Keratinocyte (primary cell): ENCODE measurements around the gene NAT9. TPM values are rescaled to one million over a fixed set of nuclear protein-coding genes. Genes with fewer than 3 reads are reported as not detected.

Experiments
- DNase-seq: peaks from one replicate; pipeline ENCODE4 v3.0.0-alpha.2; 2011; ENCODE audit warnings: low read depth, missing footprints, low spot score
- FAIRE-seq: peaks from 2 replicates; lab custom pipeline; 2011; peaks lifted over from hg19 to GRCh38; lab: Jason Lieb, UNC
- H2AFZ ChIP-seq: 2 replicates; pipeline ENCODE4 v1.6.0; 2012; ENCODE audit warnings: low read length, control low read depth, inconsistent platforms; ENCODE audit not compliant: control insufficient read depth
- H3K27ac ChIP-seq: 2 replicates; pipeline ENCODE4 v1.5.1; 2011; ENCODE audit warnings: low read length; ENCODE audit not compliant: control insufficient read depth, insufficient read depth
- H3K27me3 ChIP-seq: 3 replicates; pipeline ENCODE4 v1.6.0; 2011; ENCODE audit warnings: low read length; ENCODE audit not compliant: control insufficient read depth, insufficient read depth; ENCODE audit errors: extremely low read depth
- H3K36me3 ChIP-seq, 2 experiments: 2 replicates in 1 of 2; 3 replicates in 1 of 2; pipeline ENCODE4 v1.5.1; 2011; ENCODE audit warnings: low read length in 2 of 2, mild to moderate bottlenecking in 1 of 2; ENCODE audit not compliant: control insufficient read depth in 2 of 2, insufficient read depth in 2 of 2; ENCODE audit errors: extremely low read depth in 1 of 2
- H3K4me1 ChIP-seq: 3 replicates; pipeline ENCODE4 v1.5.1; 2011; ENCODE audit warnings: low read length; ENCODE audit not compliant: control insufficient read depth, insufficient read depth; ENCODE audit errors: extremely low read depth
- H3K4me2 ChIP-seq: 3 replicates; pipeline ENCODE4 v1.6.0; 2011; ENCODE audit warnings: low read depth, low read length; ENCODE audit not compliant: control insufficient read depth, insufficient read depth; ENCODE audit errors: extremely low read depth
- H3K4me3 ChIP-seq, 3 experiments: fragments of 200-600 bp in 1 of 3; sonication (generic) in 1 of 3; 2 replicates in 2 of 3; 3 replicates in 1 of 3; pipeline ENCODE4 v1.5.1; 2011 to 2016; ENCODE audit warnings: low read length in 3 of 3, mild to moderate bottlenecking in 3 of 3, control low read depth in 2 of 3, inconsistent platforms in 1 of 3, low read depth in 1 of 3, mixed read lengths in 1 of 3, mixed run types in 1 of 3, moderate library complexity in 1 of 3; ENCODE audit not compliant: control insufficient read depth in 2 of 3, insufficient read depth in 2 of 3; ENCODE audit errors: extremely low read depth in 1 of 3
- H3K79me2 ChIP-seq: 2 replicates; pipeline ENCODE4 v1.6.0; 2012; ENCODE audit warnings: low read length; ENCODE audit not compliant: control insufficient read depth, insufficient read depth
- H3K9ac ChIP-seq: 3 replicates; pipeline ENCODE4 v1.6.0; 2011; ENCODE audit warnings: low read length; ENCODE audit not compliant: control insufficient read depth, insufficient read depth; ENCODE audit errors: extremely low read depth
- H3K9me1 ChIP-seq: 3 replicates; pipeline ENCODE4 v1.6.0; 2011; ENCODE audit warnings: low read length; ENCODE audit not compliant: control insufficient read depth, insufficient read depth; ENCODE audit errors: extremely low read depth
- H3K9me3 ChIP-seq: 2 replicates; pipeline ENCODE4 v1.5.1; 2012; ENCODE audit warnings: low read depth, low read length; ENCODE audit not compliant: control insufficient read depth
- H4K20me1 ChIP-seq: 3 replicates; pipeline ENCODE4 v1.6.0; 2011; ENCODE audit warnings: low read length; ENCODE audit not compliant: control insufficient read depth, insufficient read depth; ENCODE audit errors: extremely low read depth
- CTCF ChIP-seq, 3 experiments: IDR thresholded peaks in 1 of 3; conservative IDR thresholded peaks in 1 of 3; optimal IDR thresholded peaks in 1 of 3; 2 replicates in 2 of 3; 3 replicates in 1 of 3; pipeline versions ENCODE3 to v1.5.1; 2011; ENCODE audit warnings: low read length in 3 of 3, mild to moderate bottlenecking in 3 of 3, moderate library complexity in 2 of 3, control low read depth in 1 of 3, inconsistent platforms in 1 of 3; ENCODE audit not compliant: insufficient read depth in 2 of 3; ENCODE audit errors: extremely low read depth in 1 of 3
- EZH2 ChIP-seq: IDR thresholded peaks from one replicate; pipeline ENCODE4 v1.6.1; 2012; ENCODE audit warnings: inconsistent platforms, mild to moderate bottlenecking, low read length, moderate library complexity
- dilution Hi-C: fragments of 300-500 bp; cut with MboI; formaldehyde crosslinking; loops from one replicate; pipeline ENCODE4 v1.7.0; 2020; ENCODE audit warnings: low sequenced_read_pairs; ENCODE audit not compliant: extremely low pct_ligation_motif_present
- polyA plus RNA-seq, 5 experiments: library from polyadenylated mRNA; depleted of rRNA in 3 of 5; stranded (reverse) in 3 of 5; stranded (forward) in 1 of 5; unstranded in 1 of 5; fragments of >200 nt; gene quantifications; 1 replicate in 1 of 5; 2 replicates in 3 of 5; 3 replicates in 1 of 5; pipeline versions ENCODE4 v1.2.1 to v1.2.3, GENCODE V29; 2011 to 2012; ENCODE audit warnings: missing spikeins in 2 of 5, low read depth in 1 of 5, low replicate concordance in 1 of 5

NAT9 gene
- polyA plus RNA-seq, 1 donor (not counting 4 experiments of a cell fraction or from before 2014, with no cell fraction given), result 34.6 TPM

GRCh38 chr17:74784125-74784810 lies 8.1 kb upstream of the NAT9 start:
- Histone ChIP-seq H3K79me2 (no peaks in the 10 kb centered on the region), H4K20me1 (no peaks in the 10 kb centered on the region), H3K9me1 (no peaks in the 10 kb centered on the region), H3K27me3 (no peaks in the 10 kb centered on the region), H3K9me3 (no peaks in the 10 kb centered on the region), H3K9ac (no peak overlapping the region), H3K4me2 (no peak overlapping the region), H2AFZ (no peak overlapping the region), H3K36me3 (peaks cover 13 to 15% of the 10 kb centered on the region in 2 experiments), H3K4me1 (peaks cover 10% of the 10 kb centered on the region), H3K4me3 (no peak overlapping the region), H3K27ac (no peak overlapping the region)
- TF ChIP-seq EZH2, result no peak
- TF ChIP-seq CTCF (optimal IDR thresholded peaks at IDR 0.05 in 1 of 3, IDR thresholded peaks at IDR 0.05 in 1 of 3, conservative IDR thresholded peaks at IDR 0.05 in 1 of 3; ENCODE audit: extremely low read depth in 1 of 3, insufficient read depth in 2 of 3, low read length in 3 of 3), result no peak
- DNase-seq (no peak), FAIRE-seq (no peak)
- dilution Hi-C loops, result no loop called here

GRCh38 chr17:74782571-74782970 lies 6.4 kb upstream of the NAT9 start:
- no peak for TF ChIP-seq EZH2
- no peak for TF ChIP-seq CTCF (optimal IDR thresholded peaks at IDR 0.05 in 1 of 3, IDR thresholded peaks at IDR 0.05 in 1 of 3, conservative IDR thresholded peaks at IDR 0.05 in 1 of 3; ENCODE audit: extremely low read depth in 1 of 3, insufficient read depth in 2 of 3, low read length in 3 of 3)
- dilution Hi-C loops, result no loop called here
- peaks cover 15 to 16% of the 10 kb centered on the region in 2 experiments for H3K36me3 ChIP-seq

More at GRCh38 chr17:74782571-74782970, 6.4 kb upstream of the NAT9 start:
- DNase-seq (no peak), FAIRE-seq (no peak)
- Histone ChIP-seq H3K4me3 (no peak overlapping the region), H3K9me3 (no peaks in the 10 kb centered on the region), H3K9ac (no peak overlapping the region), H3K9me1 (no peaks in the 10 kb centered on the region), H3K27me3 (no peaks in the 10 kb centered on the region), H3K79me2 (peaks cover 6% of the 10 kb centered on the region), H3K4me1 (peaks cover 10% of the 10 kb centered on the region), H2AFZ (no peak overlapping the region), H4K20me1 (no peaks in the 10 kb centered on the region), H3K27ac (no peak overlapping the region), H3K4me2 (no peak overlapping the region)
